ENCODE data around the gene ZNF429.

ZNF429 gene

GRCh38 chr19:21585281-21585890 lies 80.0 kb downstream of the ZNF429 start:
- no peak overlapping the region for H3K4me3 ChIP-seq (replicated peaks; ENCODE audit: insufficient read depth, low read length)
- no peaks in the 10 kb centered on the region for H3K27me3 ChIP-seq (ENCODE audit: insufficient read depth, poor library complexity, severe bottlenecking)
- no peak overlapping the region for H3K27ac ChIP-seq (replicated peaks)
- no peak for DNase-seq (ENCODE audit: low read depth in 1 of 2, low spot score in 1 of 2)
- TF ChIP-seq POLR2AphosphoS5 (IDR thresholded peaks at IDR 0.05; ENCODE audit: low read depth), result no peak
- TF ChIP-seq GABPA (IDR thresholded peaks at IDR 0.05; ENCODE audit: low read depth), result no peak
- no peak for TF ChIP-seq CTCF (IDR thresholded peaks at IDR 0.05; ENCODE audit: insufficient read depth, low read length)
- no peak for TF ChIP-seq REST (IDR thresholded peaks at IDR 0.05; ENCODE audit: insufficient replicate concordance, low read depth)
- TF ChIP-seq SPI1 (IDR thresholded peaks at IDR 0.05; ENCODE audit: borderline replicate concordance, low read depth), result no peak

GRCh38 chr19:21586311-21587116 lies 81.1 kb downstream of the ZNF429 start:
- Histone ChIP-seq H3K27ac (replicated peaks) (no peak overlapping the region), H3K27me3 (ENCODE audit: insufficient read depth, poor library complexity, severe bottlenecking) (no peaks in the 10 kb centered on the region), H3K4me3 (replicated peaks; ENCODE audit: insufficient read depth, low read length) (no peak overlapping the region)
- DNase-seq (ENCODE audit: low read depth in 1 of 2, low spot score in 1 of 2), result no peak
- no peak for TF ChIP-seq REST (IDR thresholded peaks at IDR 0.05; ENCODE audit: insufficient replicate concordance, low read depth)
- TF ChIP-seq SPI1 (IDR thresholded peaks at IDR 0.05; ENCODE audit: borderline replicate concordance, low read depth), result no peak
- TF ChIP-seq POLR2AphosphoS5 (IDR thresholded peaks at IDR 0.05; ENCODE audit: low read depth), result no peak
- TF ChIP-seq CTCF (IDR thresholded peaks at IDR 0.05; ENCODE audit: insufficient read depth, low read length), result no peak
- no peak for TF ChIP-seq GABPA (IDR thresholded peaks at IDR 0.05; ENCODE audit: low read depth)

DNA sequence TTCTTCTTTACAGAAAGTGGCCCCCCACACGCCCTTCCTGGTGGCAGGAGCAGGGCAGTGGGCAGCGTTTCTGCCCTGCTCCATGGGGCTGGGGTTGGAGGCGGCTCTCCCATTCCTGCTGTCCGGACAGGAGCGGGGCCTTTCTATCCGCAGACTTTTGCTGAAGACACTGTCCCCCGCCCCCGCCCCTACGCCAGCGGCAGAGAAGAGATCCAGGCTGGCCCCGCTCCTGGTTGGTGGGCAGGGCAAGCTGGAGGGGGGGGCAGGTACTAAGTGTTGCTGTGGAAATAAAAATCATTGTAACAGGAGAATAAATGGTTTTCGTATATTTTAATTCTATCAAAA lies 81.7 kb downstream of the ZNF429 start:
- no peaks in the 10 kb centered on the region for H3K27me3 ChIP-seq (ENCODE audit: insufficient read depth, poor library complexity, severe bottlenecking)
- H3K27ac ChIP-seq (replicated peaks), result no peak overlapping the region
- TF ChIP-seq SPI1 (IDR thresholded peaks at IDR 0.05; ENCODE audit: borderline replicate concordance, low read depth), result no peak
- no peak for TF ChIP-seq REST (IDR thresholded peaks at IDR 0.05; ENCODE audit: insufficient replicate concordance, low read depth)
- no peak for TF ChIP-seq GABPA (IDR thresholded peaks at IDR 0.05; ENCODE audit: low read depth)
- no peak overlapping the region for H3K4me3 ChIP-seq (replicated peaks; ENCODE audit: insufficient read depth, low read length)
- DNase-seq (ENCODE audit: low read depth in 1 of 2, low spot score in 1 of 2), result no peak
